Loucy (cell line): Measurements from ENCODE around the gene ADAMTS5.

Source experiments
- H2AFZ ChIP-seq: fragments of 200-600 bp; sonication (generic); 2 replicates; pipeline ENCODE4 v1.6.0; 2016; ENCODE audit warnings: antibody characterized with exemption, mild to moderate bottlenecking, low read length, moderate library complexity
- H3F3A ChIP-seq: fragments of 200-600 bp; 2 replicates; pipeline ENCODE4 v1.6.0; 2016; ENCODE audit warnings: antibody characterized with exemption, low read depth, mild to moderate bottlenecking
- H3K27me3 ChIP-seq: fragments of 200-600 bp; sonication (generic); 2 replicates; pipeline ENCODE4 v1.6.1; 2014; ENCODE audit warnings: low read length, mild to moderate bottlenecking; ENCODE audit not compliant: insufficient read depth, poor library complexity, severe bottlenecking
- H3K36me3 ChIP-seq: fragments of 200-600 bp; sonication (generic); 2 replicates; pipeline ENCODE4 v1.6.1; 2016; ENCODE audit warnings: low read length; ENCODE audit not compliant: insufficient read depth
- H3K4me1 ChIP-seq: fragments of 200-600 bp; sonication (generic); 2 replicates; pipeline ENCODE4 v1.5.1; 2014; ENCODE audit warnings: low read length, mild to moderate bottlenecking; ENCODE audit not compliant: insufficient read depth, poor library complexity, severe bottlenecking
- H3K4me2 ChIP-seq: fragments of 200-600 bp; sonication (generic); 2 replicates; pipeline ENCODE4 v1.6.0; 2014; ENCODE audit warnings: antibody characterized with exemption, low read length, low read depth, mild to moderate bottlenecking; ENCODE audit not compliant: poor library complexity, severe bottlenecking
- H3K4me3 ChIP-seq: fragments of 200-600 bp; sonication (generic); 2 replicates; pipeline ENCODE4 v1.5.1; 2014; ENCODE audit warnings: low read length, mild to moderate bottlenecking, mixed read lengths; ENCODE audit not compliant: poor library complexity, severe bottlenecking
- H3K79me2 ChIP-seq: fragments of 200-600 bp; sonication (generic); 2 replicates; pipeline ENCODE4 v1.6.1; 2014; ENCODE audit warnings: low read length; ENCODE audit not compliant: insufficient read depth
- H3K9ac ChIP-seq: fragments of 200-600 bp; sonication (generic); 2 replicates; pipeline ENCODE4 v1.6.0; 2014; ENCODE audit warnings: mild to moderate bottlenecking, low read depth, low read length, moderate library complexity; ENCODE audit not compliant: poor library complexity, severe bottlenecking
- H3K9me2 ChIP-seq: fragments of 200-600 bp; sonication (generic); replicated peaks from 2 replicates; pipeline ENCODE4 v1.6.1; 2016; ENCODE audit warnings: low read depth, low read length, mixed read lengths
- H3K9me3 ChIP-seq: fragments of 200-600 bp; sonication (generic); 2 replicates; pipeline ENCODE4 v1.6.1; 2014; ENCODE audit warnings: mild to moderate bottlenecking, antibody characterized with exemption, low read length, low read depth; ENCODE audit not compliant: insufficient read depth
- H4K20me1 ChIP-seq: fragments of 200-600 bp; sonication (generic); 2 replicates; pipeline ENCODE4 v1.6.0; 2014; ENCODE audit warnings: antibody characterized with exemption, low read length, mild to moderate bottlenecking; ENCODE audit not compliant: insufficient read depth, poor library complexity, severe bottlenecking
- CTCF ChIP-seq: fragments of 200-600 bp; sonication (generic); conservative IDR thresholded peaks from 2 replicates; pipeline ENCODE4 v1.5.1; 2014; ENCODE audit warnings: mild to moderate bottlenecking, antibody characterized with exemption, low read length
- EZH2phosphoT487 ChIP-seq: fragments of 200-600 bp; IDR thresholded peaks from 2 replicates; pipeline ENCODE4 v1.6.1; 2018; ENCODE audit warnings: antibody characterized with exemption, mild to moderate bottlenecking, moderate library complexity, borderline replicate concordance

ADAMTS5 gene

DNA sequence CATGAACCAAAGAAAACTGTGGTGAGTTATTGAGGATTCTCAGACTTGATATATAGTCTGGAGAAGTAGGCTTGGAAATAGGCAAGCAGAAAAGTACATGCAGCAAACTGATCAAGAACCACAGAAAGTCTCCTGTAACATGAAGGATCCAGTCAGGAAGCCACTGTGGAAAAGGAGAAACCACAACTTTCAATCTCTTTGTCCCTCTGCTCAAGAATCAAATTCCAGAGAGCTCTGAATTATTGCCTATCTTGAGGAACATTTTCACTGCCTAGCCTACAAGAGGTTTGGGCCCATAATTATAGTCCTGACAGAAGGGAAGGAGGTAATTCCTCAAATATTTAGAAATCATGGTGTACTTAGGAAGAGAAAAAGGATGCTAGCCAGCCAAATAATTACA, 78.6 kb downstream of the ADAMTS5 start:
- Histone ChIP-seq H3F3A (no peaks in the 10 kb centered on the region), H3K4me2 (no peak overlapping the region), H3K79me2 (no peaks in the 10 kb centered on the region), H2AFZ (no peak overlapping the region), H3K36me3 (no peaks in the 10 kb centered on the region), H3K9me3 (no peaks in the 10 kb centered on the region), H3K27me3 (no peaks in the 10 kb centered on the region), H3K9ac (no peak overlapping the region), H3K4me3 (no peak overlapping the region), H3K4me1 (no peaks in the 10 kb centered on the region), H3K9me2 (no peaks in the 10 kb centered on the region), H4K20me1 (no peaks in the 10 kb centered on the region)
- TF ChIP-seq EZH2phosphoT487 (no peak), CTCF (no peak)

DNA sequence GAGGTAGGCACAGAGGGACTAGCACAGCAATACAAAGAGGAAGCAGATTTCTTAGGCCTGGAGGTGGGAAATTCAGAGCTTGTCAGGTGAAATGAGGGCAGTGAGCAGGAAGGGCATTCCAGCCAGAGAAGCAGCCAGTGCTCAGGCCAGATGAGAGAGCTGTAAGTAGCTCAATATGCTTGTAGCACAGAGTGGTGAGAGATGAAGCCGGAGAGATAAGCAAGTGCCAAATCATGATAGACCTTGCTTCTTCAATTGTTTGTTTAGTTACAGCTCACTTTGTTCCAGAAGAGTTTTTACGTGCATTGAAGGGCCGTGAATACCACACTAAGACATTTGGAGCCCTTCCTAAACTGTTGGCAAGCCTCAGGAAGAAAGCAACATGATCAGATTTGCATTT, 79.6 kb downstream of the ADAMTS5 start:
- no peaks in the 10 kb centered on the region for H3K9me2 ChIP-seq
- H3F3A ChIP-seq, result no peaks in the 10 kb centered on the region
- no peaks in the 10 kb centered on the region for H3K36me3 ChIP-seq
- no peak overlapping the region for H3K4me3 ChIP-seq
- H4K20me1 ChIP-seq, result no peaks in the 10 kb centered on the region
- H3K9ac ChIP-seq, result no peak overlapping the region
- no peaks in the 10 kb centered on the region for H3K9me3 ChIP-seq
- no peaks in the 10 kb centered on the region for H3K27me3 ChIP-seq
- no peak for TF ChIP-seq EZH2phosphoT487
- no peak for TF ChIP-seq CTCF
- H2AFZ ChIP-seq, result no peak overlapping the region
- H3K79me2 ChIP-seq, result no peaks in the 10 kb centered on the region
- H3K4me1 ChIP-seq, result no peaks in the 10 kb centered on the region
- no peak overlapping the region for H3K4me2 ChIP-seq

GRCh38 chr21:26884436-26884835, 82.5 kb downstream of the ADAMTS5 start:
- Histone ChIP-seq H3K9ac (no peak overlapping the region), H3F3A (no peaks in the 10 kb centered on the region), H3K4me3 (no peak overlapping the region), H3K9me3 (no peaks in the 10 kb centered on the region), H3K27me3 (no peaks in the 10 kb centered on the region), H3K9me2 (no peaks in the 10 kb centered on the region), H3K4me2 (no peak overlapping the region), H4K20me1 (no peaks in the 10 kb centered on the region), H3K79me2 (no peaks in the 10 kb centered on the region), H3K36me3 (no peaks in the 10 kb centered on the region), H3K4me1 (no peaks in the 10 kb centered on the region), H2AFZ (no peak overlapping the region)
- no peak for TF ChIP-seq CTCF
- TF ChIP-seq EZH2phosphoT487, result no peak
